ENCODE data around the gene AP5Z1.

AP5Z1 gene

GRCh38 chr7:4838626-4839334, 63.4 kb downstream of the AP5Z1 start:
- no peak for DNase-seq (ENCODE audit: low read depth, low spot score)

GRCh38 chr7:4840079-4840501, 64.7 kb downstream of the AP5Z1 start:
- no peak for DNase-seq (ENCODE audit: low read depth, low spot score)

Data from iPS DF 19.7 (cell line).